Right lobe of liver (tissue), 6 donors: Measurements from ENCODE around the gene RAB4B. TPM values are rescaled to one million over a fixed set of nuclear protein-coding genes. Genes with fewer than 3 reads are reported as not detected.
"Not testable (repeated sequence)": the region's sequence is repeated elsewhere in the genome, so short reads cannot be mapped to it uniquely, and the experiment has no call there.

Experiments used
- ATAC-seq, 4 donors: fragments of 200-7000 bp; cut with Tn5 transposase; one replicate each; pipeline ENCODE4 v1.9.1; 2020; ENCODE audit warnings: mild to moderate bottlenecking in 4 of 4, moderate library complexity in 4 of 4
- DNase-seq, 3 donors: peaks; one replicate each; pipeline ENCODE4 v3.0.0-alpha.2; 2020
- H3K27ac ChIP-seq, 3 donors: fragments of 200-600 bp; one replicate each; pipeline ENCODE4 v1.8.0; 2022
- H3K27me3 ChIP-seq, 2 donors: fragments of 200-600 bp; one replicate each; pipeline ENCODE4 v1.8.0; 2022
- H3K36me3 ChIP-seq, 4 donors: fragments of 200-600 bp; sonication (generic) in 1 of 4; one replicate each; pipeline versions ENCODE4 v1.5.1 to v1.8.0; 2017 to 2022; ENCODE audit warnings: control low read depth in 1 of 4
- H3K4me1 ChIP-seq, 4 donors: fragments of 200-600 bp; sonication (generic) in 1 of 4; one replicate each; pipeline versions ENCODE4 v1.5.1 to v1.8.0; 2017 to 2022; ENCODE audit warnings: control low read depth in 1 of 4
- H3K4me3 ChIP-seq, 3 donors: fragments of 200-600 bp; one replicate each; pipeline ENCODE4 v1.8.0; 2022
- H3K9me3 ChIP-seq, 4 donors: fragments of 200-600 bp; sonication (generic) in 1 of 4; one replicate each; pipeline versions ENCODE4 v1.5.1 to v1.8.0; 2017 to 2022; ENCODE audit warnings: control low read depth in 1 of 4
- POLR2A ChIP-seq: fragments of 450-650 bp; IDR thresholded peaks from one replicate; pipeline ENCODE4 v1.6.1; 2017; ENCODE audit warnings: antibody characterized with exemption, mild to moderate bottlenecking
- WGBS: methylation state at CpG from one replicate; pipeline ENCODE4 v1.1.6; 2018; ENCODE audit warnings: low coverage, low lambda C conversion rate; ENCODE audit not compliant: insufficient coverage; ENCODE audit errors: missing lambda C conversion rate; 5-methylcytosine and 5-hydroxymethylcytosine counted together
- intact Hi-C, 2 donors: fragments of 100-400 bp; cut with DNase I; formaldehyde crosslinking; loops; one replicate each; pipeline versions ENCODE4 v1.11.2 to v1.14.1; 2022
- total RNA-seq, 6 experiments: library from RNA; depleted of rRNA in 2 of 6; stranded (reverse); fragments of >200 nt in 2 of 6; fragmentation: NEBNext Ultra II Directional in 3 of 6; extraction: Animal tissue kit (Norgen Biotek cat#: 25700) in 3 of 6; gene quantifications; one replicate each; pipeline versions ENCODE4 v1.1.0 to v1.2.4, GENCODE V29; 2016 to 2023
- TF ChIP-seq, protein P1 (sequence below), 4 donors: fragments of 200-600 bp in 3 of 4; fragments of 450-650 bp in 1 of 4; IDR thresholded peaks; one replicate each; pipeline versions ENCODE4 v1.5.1 to v1.8.0; 2016 to 2022; ENCODE audit warnings: antibody characterized with exemption in 4 of 4, mild to moderate bottlenecking in 2 of 4
- donor health status: DM: no; HTN: yes; CAD: no.
- donor health status: DM: no; HTN: no; CAD: no.
- donor health status: DM: no; HTN: no; CAD: no.
- donor health status: DM: no; HTN: yes; CAD: no.
- donor health status: DM: no; HTN: yes; CAD: no.

Gene RAB4B
- total RNA-seq, 6 experiments from 2014 or later, result 6.4 to 17.2 (median 10.2) TPM

DNA sequence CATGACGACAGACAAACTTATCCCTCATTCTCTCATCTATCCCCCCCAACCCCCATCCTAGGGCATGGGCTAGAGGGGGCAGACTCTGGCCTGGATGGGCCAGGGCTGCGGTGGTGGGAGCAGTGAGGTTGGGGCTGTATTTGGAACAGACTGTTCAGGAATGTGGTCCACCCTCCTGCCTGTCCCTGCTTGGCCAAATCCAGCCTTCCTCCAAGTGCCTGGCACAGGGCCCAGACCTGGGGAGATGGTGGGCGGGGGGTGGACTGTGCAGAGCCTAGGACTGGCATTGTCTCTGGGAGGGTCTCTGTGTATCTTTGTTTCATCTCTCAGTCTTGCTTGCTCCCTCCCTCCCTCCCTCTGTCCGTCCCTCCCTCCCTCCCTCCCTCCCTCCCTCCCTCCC lies 35.1 kb downstream of the RAB4B start:
- intact Hi-C loops, result no loop called here
- Histone ChIP-seq H3K36me3 (peaks cover 0 to 11% (median 5%) of the 10 kb centered on the region in 4 donors), H3K4me3 (no peak overlapping the region), H3K27ac (no peak overlapping the region), H3K4me1 (no peaks in the 10 kb centered on the region), H3K9me3 (no peaks in the 10 kb centered on the region), H3K27me3 (no peaks in the 10 kb centered on the region)
- WGBS, result 75% methylated on average over 2 of the region's 4 CpGs
- ATAC-seq (no peak), DNase-seq (peak in 1 of 3 donors; percentile 53)
- no peak for TF ChIP-seq POLR2A

- no peaks in the 10 kb centered on the region for H3K9me3 ChIP-seq
- no peak overlapping the region for H3K4me3 ChIP-seq
- DNase-seq (peak in 1 of 3 donors; percentile 10), ATAC-seq (no peak)
- H3K27ac ChIP-seq, result no peak overlapping the region
- intact Hi-C loops, result no loop called here
- peaks cover 0 to 14% (median 5%) of the 10 kb centered on the region in 4 donors for H3K4me1 ChIP-seq
- no peaks in the 10 kb centered on the region for H3K27me3 ChIP-seq
- H3K36me3 ChIP-seq, result no peaks in the 10 kb centered on the region
- WGBS, result 67% methylated on average over 1 of the region's 4 CpGs
- TF ChIP-seq, protein P1, sequence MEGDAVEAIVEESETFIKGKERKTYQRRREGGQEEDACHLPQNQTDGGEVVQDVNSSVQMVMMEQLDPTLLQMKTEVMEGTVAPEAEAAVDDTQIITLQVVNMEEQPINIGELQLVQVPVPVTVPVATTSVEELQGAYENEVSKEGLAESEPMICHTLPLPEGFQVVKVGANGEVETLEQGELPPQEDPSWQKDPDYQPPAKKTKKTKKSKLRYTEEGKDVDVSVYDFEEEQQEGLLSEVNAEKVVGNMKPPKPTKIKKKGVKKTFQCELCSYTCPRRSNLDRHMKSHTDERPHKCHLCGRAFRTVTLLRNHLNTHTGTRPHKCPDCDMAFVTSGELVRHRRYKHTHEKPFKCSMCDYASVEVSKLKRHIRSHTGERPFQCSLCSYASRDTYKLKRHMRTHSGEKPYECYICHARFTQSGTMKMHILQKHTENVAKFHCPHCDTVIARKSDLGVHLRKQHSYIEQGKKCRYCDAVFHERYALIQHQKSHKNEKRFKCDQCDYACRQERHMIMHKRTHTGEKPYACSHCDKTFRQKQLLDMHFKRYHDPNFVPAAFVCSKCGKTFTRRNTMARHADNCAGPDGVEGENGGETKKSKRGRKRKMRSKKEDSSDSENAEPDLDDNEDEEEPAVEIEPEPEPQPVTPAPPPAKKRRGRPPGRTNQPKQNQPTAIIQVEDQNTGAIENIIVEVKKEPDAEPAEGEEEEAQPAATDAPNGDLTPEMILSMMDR (IDR thresholded peaks at IDR 0.05), result no peak
- no peak for TF ChIP-seq POLR2A
Observed at GRCh38 chr19:40815223-40815622, 37.2 kb downstream of the RAB4B start.

DNA sequence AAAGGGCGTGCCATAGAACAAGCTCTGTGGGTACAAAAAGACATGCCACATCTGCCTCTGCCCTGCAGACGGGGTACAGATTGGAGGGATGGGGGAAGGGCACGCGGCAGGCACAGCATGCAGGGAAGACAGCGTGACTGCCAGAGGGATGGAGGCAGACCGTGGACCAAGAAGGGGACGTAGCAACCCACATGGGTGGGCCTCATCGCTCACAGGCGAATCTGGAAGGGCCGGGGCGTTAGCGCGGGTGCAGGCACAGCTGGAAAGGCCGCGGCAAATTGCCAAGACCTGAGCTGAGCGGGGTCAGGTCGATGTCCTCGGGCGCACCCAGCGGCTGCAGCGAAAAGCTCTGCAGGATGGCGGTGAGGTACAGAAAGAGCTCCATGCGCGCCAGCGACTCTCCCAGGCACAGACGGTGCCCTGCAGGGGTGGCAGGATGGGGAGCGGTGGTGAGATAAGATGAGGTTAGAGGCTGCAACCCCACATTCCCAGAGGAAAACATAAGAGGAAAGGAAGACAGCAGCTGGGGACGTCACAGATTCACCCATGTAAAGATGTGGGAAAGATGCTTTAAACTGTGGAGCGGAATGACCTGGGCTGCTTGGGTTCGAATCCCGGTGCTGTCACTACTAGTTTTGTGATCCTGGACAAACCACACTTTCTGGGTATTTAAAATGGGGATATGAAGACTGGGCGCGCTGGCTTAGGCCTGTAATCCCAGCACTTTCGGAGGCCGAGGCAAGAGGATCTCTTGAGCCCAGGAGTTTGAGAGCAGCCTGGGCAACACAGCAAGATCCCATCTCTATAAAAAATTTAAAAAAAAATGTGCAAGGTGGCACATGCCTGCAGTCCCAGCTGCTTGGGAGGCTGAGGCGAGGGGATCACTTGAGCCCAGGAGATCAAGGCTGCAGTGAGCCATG lies 40.7 kb downstream of the RAB4B start:
- TF ChIP-seq, protein P1 (IDR thresholded peaks at IDR 0.05), result peak in 2 of 4 donors; percentile 17 to 34
- H3K36me3 ChIP-seq, intact Hi-C loops, H3K27me3 ChIP-seq, H3K9me3 ChIP-seq, H3K27ac ChIP-seq: not testable (repeated sequence)
- WGBS, result 50% methylated on average over 14 of the region's 36 CpGs
- DNase-seq (peak; percentile 88 to 91 (median 89)), ATAC-seq (peak; percentile 82 to 86 (median 84))
- H3K4me1 ChIP-seq, result peaks cover 0 to 36% (median 16%) of the 10 kb centered on the region in 4 donors
- H3K4me3 ChIP-seq, result peak overlapping the region in 1 of 3 donors; percentile 20

- H3K27ac ChIP-seq, intact Hi-C loops, H3K27me3 ChIP-seq, H3K36me3 ChIP-seq, H3K4me3 ChIP-seq, H3K9me3 ChIP-seq: not testable (repeated sequence)
- TF ChIP-seq, protein P1 (IDR thresholded peaks at IDR 0.05), result peak; percentile 76 to 89 (median 80)
- ATAC-seq (peak in 2 of 4 donors; percentile 28), DNase-seq (peak in 1 of 3 donors; percentile 56)
- peaks cover 0 to 36% (median 18%) of the 10 kb centered on the region in 4 donors for H3K4me1 ChIP-seq
- WGBS, result 42% methylated on average over 6 of the region's 6 CpGs
Observed at GRCh38 chr19:40819479-40820234, 41.6 kb downstream of the RAB4B start.
